ENCODE results near the gene GFM1. TPM values are rescaled to one million over a fixed set of nuclear protein-coding genes. Genes with fewer than 3 reads are reported as not detected.

The GFM1 gene
- total RNA-seq, 2 experiments from 2014 or later = 38.1 to 40.7 TPM

- POLR2A ChIA-PET = no interaction called here
- DNase-seq = no peak
- Mint-ChIP-seq H3K27ac (no peak overlapping the region), H3K4me3 (no peak overlapping the region), H3K9me3 (no peaks in the 10 kb centered on the region), H3K4me1 (peaks cover 21% of the 10 kb centered on the region), H3K36me3 (ENCODE audit: low read depth) (peaks cover 16% of the 10 kb centered on the region), H3K27me3 (no peaks in the 10 kb centered on the region)
- CTCF ChIA-PET = interaction anchor here (0.6 to 1.2 kb wide), 5 partner anchors 9 to 148 kb away, joined by 3 to 4 read pairs (median 4); no protein-coding TSS in a partner anchor
Observed at GRCh38 chr3:158718490-158719170, 74.3 kb downstream of the GFM1 start.

- Mint-ChIP-seq H3K36me3 (ENCODE audit: low read depth) (peaks cover 16% of the 10 kb centered on the region), H3K27ac (no peak overlapping the region), H3K4me3 (no peak overlapping the region), H3K9me3 (no peaks in the 10 kb centered on the region), H3K4me1 (peaks cover 27% of the 10 kb centered on the region), H3K27me3 (no peaks in the 10 kb centered on the region)
- DNase-seq = no peak
- CTCF ChIA-PET = interaction anchor here (0.6 kb wide), 1 partner anchor 71 kb away, joined by 3 read pairs; no protein-coding TSS in a partner anchor
- POLR2A ChIA-PET = no interaction called here
Observed at GRCh38 chr3:158722108-158722507, 77.8 kb downstream of the GFM1 start.

GRCh38 chr3:158723991-158724390 lies 79.7 kb downstream of the GFM1 start:
- ChIA-PET CTCF (interaction anchor here (0.7 to 1.5 kb wide), 5 partner anchors 9 to 80 kb away, joined by 3 to 4 read pairs (median 3); partner anchors contain the start of genes GFM1 and LXN), POLR2A (no interaction called here)
- no peak overlapping the region for H3K27ac Mint-ChIP-seq
- H3K9me3 Mint-ChIP-seq = no peaks in the 10 kb centered on the region
- H3K4me3 Mint-ChIP-seq = no peak overlapping the region
- no peak for DNase-seq
- no peaks in the 10 kb centered on the region for H3K27me3 Mint-ChIP-seq
- peaks cover 14% of the 10 kb centered on the region for H3K36me3 Mint-ChIP-seq (ENCODE audit: low read depth)
- peaks cover 43% of the 10 kb centered on the region for H3K4me1 Mint-ChIP-seq

GRCh38 chr3:158725348-158726011 lies 81.2 kb downstream of the GFM1 start:
- H3K27me3 Mint-ChIP-seq = no peaks in the 10 kb centered on the region
- POLR2A ChIA-PET = no interaction called here
- peaks cover 11% of the 10 kb centered on the region for H3K36me3 Mint-ChIP-seq (ENCODE audit: low read depth)
- no peak overlapping the region for H3K4me3 Mint-ChIP-seq
- H3K4me1 Mint-ChIP-seq = peaks cover 43% of the 10 kb centered on the region
- no peaks in the 10 kb centered on the region for H3K9me3 Mint-ChIP-seq
- H3K27ac Mint-ChIP-seq = no peak overlapping the region
- no peak for DNase-seq
- CTCF ChIA-PET = interaction anchor here (1.2 to 1.6 kb wide), 3 partner anchors 8 to 20 kb away, joined by 3 to 6 read pairs (median 4); no protein-coding TSS in a partner anchor

- DNase-seq = peak; percentile 71
- Mint-ChIP-seq H3K36me3 (ENCODE audit: low read depth) (no peaks in the 10 kb centered on the region), H3K4me3 (peak overlapping the region; percentile 12), H3K4me1 (peaks cover 34% of the 10 kb centered on the region), H3K27me3 (no peaks in the 10 kb centered on the region), H3K27ac (peak overlapping the region; percentile 63), H3K9me3 (no peaks in the 10 kb centered on the region)
- POLR2A ChIA-PET = interaction anchor here (0.7 kb wide), 1 partner anchor 41 kb away, joined by 3 read pairs; no protein-coding TSS in a partner anchor
- CTCF ChIA-PET = interaction anchor here (0.6 to 2.6 kb wide), 22 partner anchors 9 to 675 kb away, joined by 3 to 11 read pairs (median 4); partner anchors contain the start of genes GFM1 and MFSD1
Observed at GRCh38 chr3:158727206-158728060, 83.1 kb downstream of the GFM1 start.

- H3K4me1 Mint-ChIP-seq = peaks cover 30% of the 10 kb centered on the region
- no peaks in the 10 kb centered on the region for H3K27me3 Mint-ChIP-seq
- no peaks in the 10 kb centered on the region for H3K36me3 Mint-ChIP-seq (ENCODE audit: low read depth)
- H3K27ac Mint-ChIP-seq = no peak overlapping the region
- CTCF ChIA-PET = interaction anchor here (0.6 to 2.6 kb wide), 14 partner anchors 9 to 74 kb away, joined by 3 to 11 read pairs (median 4); partner anchors contain the start of gene MFSD1
- DNase-seq = no peak
- no peaks in the 10 kb centered on the region for H3K9me3 Mint-ChIP-seq
- POLR2A ChIA-PET = interaction anchor here (0.7 kb wide), 1 partner anchor 42 kb away, joined by 3 read pairs; no protein-coding TSS in a partner anchor
- H3K4me3 Mint-ChIP-seq = peak overlapping the region; percentile 12
Observed at GRCh38 chr3:158728061-158728377, 83.7 kb downstream of the GFM1 start.

GRCh38 chr3:158728851-158729250 lies 84.5 kb downstream of the GFM1 start:
- H3K27me3 Mint-ChIP-seq = peaks cover 3% of the 10 kb centered on the region
- no peak overlapping the region for H3K4me3 Mint-ChIP-seq
- POLR2A ChIA-PET = no interaction called here
- no peak for DNase-seq
- CTCF ChIA-PET = interaction anchor here (1.1 to 1.9 kb wide), 4 partner anchors 11 to 84 kb away, joined by 3 to 7 read pairs (median 5); no protein-coding TSS in a partner anchor
- H3K9me3 Mint-ChIP-seq = no peaks in the 10 kb centered on the region
- H3K4me1 Mint-ChIP-seq = peaks cover 28% of the 10 kb centered on the region
- no peaks in the 10 kb centered on the region for H3K36me3 Mint-ChIP-seq (ENCODE audit: low read depth)
- H3K27ac Mint-ChIP-seq = no peak overlapping the region

GRCh38 chr3:158731486-158731885 lies 87.2 kb downstream of the GFM1 start:
- Mint-ChIP-seq H3K36me3 (ENCODE audit: low read depth) (no peaks in the 10 kb centered on the region), H3K4me3 (peak overlapping the region; percentile 34), H3K27me3 (peaks cover 3% of the 10 kb centered on the region), H3K4me1 (peaks cover 26% of the 10 kb centered on the region), H3K27ac (no peak overlapping the region), H3K9me3 (peaks cover 10% of the 10 kb centered on the region)
- no peak for DNase-seq
- ChIA-PET POLR2A (no interaction called here), CTCF (interaction anchor here (1.0 to 1.3 kb wide), 2 partner anchors 15 to 70 kb away, joined by 3 read pairs; partner anchors contain the start of gene MFSD1)

GRCh38 chr3:158731938-158732855 lies 87.9 kb downstream of the GFM1 start, which contains the start of gene RARRES1:
Gene RARRES1 (minus strand): TSS chr3:158732457. CDS start chr3:158732415, 42 bp downstream.
- H3K4me1 Mint-ChIP-seq = peaks cover 22% of the 10 kb centered on the region
- no peaks in the 10 kb centered on the region for H3K36me3 Mint-ChIP-seq (ENCODE audit: low read depth)
- peak; percentile 36 for DNase-seq

GRCh38 chr3:158732856-158733200 lies 88.5 kb downstream of the GFM1 start:
- Mint-ChIP-seq H3K36me3 (ENCODE audit: low read depth) (no peaks in the 10 kb centered on the region), H3K27ac (no peak overlapping the region), H3K27me3 (peaks cover 3% of the 10 kb centered on the region), H3K4me3 (no peak overlapping the region), H3K9me3 (peaks cover 10% of the 10 kb centered on the region), H3K4me1 (peaks cover 16% of the 10 kb centered on the region)
- POLR2A ChIA-PET = no interaction called here
- no peak for DNase-seq
- CTCF ChIA-PET = interaction anchor here (0.5 to 1.3 kb wide), 2 partner anchors 16 to 34 kb away, joined by 3 to 4 read pairs; no protein-coding TSS in a partner anchor

More at GRCh38 chr3:158731938-158732855, 87.9 kb downstream of the GFM1 start, which contains the start of gene RARRES1:
- ChIA-PET POLR2A (no interaction called here), CTCF (interaction anchor here (0.5 to 1.3 kb wide), 2 partner anchors 16 to 33 kb away, joined by 3 to 4 read pairs; no protein-coding TSS in a partner anchor)
- H3K9me3 Mint-ChIP-seq = peaks cover 10% of the 10 kb centered on the region
- peaks cover 3% of the 10 kb centered on the region for H3K27me3 Mint-ChIP-seq
- H3K4me3 Mint-ChIP-seq = peak within 1 kb of the TSS; percentile 34
- no peak within 1 kb of the TSS for H3K27ac Mint-ChIP-seq

- Mint-ChIP-seq H3K27ac (no peak overlapping the region), H3K4me3 (no peak overlapping the region), H3K9me3 (peaks cover 10% of the 10 kb centered on the region), H3K27me3 (peaks cover 3% of the 10 kb centered on the region), H3K36me3 (ENCODE audit: low read depth) (no peaks in the 10 kb centered on the region), H3K4me1 (peaks cover 10% of the 10 kb centered on the region)
- no peak for DNase-seq
- POLR2A ChIA-PET = no interaction called here
- CTCF ChIA-PET = no interaction called here
Observed at GRCh38 chr3:158733656-158734055, 89.3 kb downstream of the GFM1 start.

All from activated CD4-positive, alpha-beta T cell treated with anti-CD3 and anti-CD28 coated beads, Interleukin-2, amount 10 ng/mL, durations not matched to agents 7 days and 5 days (primary cell).